H1 (cell line): ENCODE measurements around the gene KCNMA1. TPM values are rescaled to one million over a fixed set of nuclear protein-coding genes. Genes with fewer than 3 reads are reported as not detected.

Experiments used
- CTCF ChIA-PET: fragments of 300-600 bp; sonication (Branson Sonifier 250); formaldehyde crosslinking; loops from one replicate; lab custom pipeline; 2021; ENCODE audit not compliant: partially characterized antibody; lab: Charles Lee
- POLR2A ChIA-PET: fragments of 300-600 bp; sonication (Branson Sonifier 250); formaldehyde crosslinking; loops from one replicate; lab custom pipeline; 2021; ENCODE audit warnings: inconsistent platforms; ENCODE audit not compliant: partially characterized antibody; lab: Charles Lee
- DNase-seq, 2 experiments: peaks; one replicate each; pipeline versions ENCODE4 v3.0.0 to v3.0.0-alpha.2; 2010 to 2022; ENCODE audit warnings: low spot score in 2 of 2, low read depth in 1 of 2, mixed read lengths in 1 of 2
- FAIRE-seq: peaks from 2 replicates; lab custom pipeline; 2011; peaks lifted over from hg19 to GRCh38; lab: Jason Lieb, UNC
- H2AFZ ChIP-seq: 2 replicates; pipeline ENCODE4 v1.8.1; 2012; ENCODE audit warnings: low read length, inconsistent platforms
- H2AK5ac ChIP-seq: 2 replicates; pipeline ENCODE4 v1.6.1; 2013; ENCODE audit warnings: low read depth, low read length
- H2BK120ac ChIP-seq: replicated peaks from 2 replicates; pipeline ENCODE3; 2013; ENCODE audit warnings: low read depth, low read length, inconsistent platforms
- H2BK12ac ChIP-seq: 2 replicates; pipeline ENCODE4 v1.6.1; 2013; ENCODE audit warnings: low read depth, low read length
- H2BK15ac ChIP-seq: 2 replicates; pipeline ENCODE4 v1.6.1; 2013; ENCODE audit warnings: low read length
- H2BK20ac ChIP-seq: 2 replicates; pipeline ENCODE4 v1.6.1; 2013; ENCODE audit warnings: low read length
- H2BK5ac ChIP-seq: 2 replicates; pipeline ENCODE4 v1.6.1; 2013; ENCODE audit warnings: low read depth, low read length
- H3K14ac ChIP-seq: 2 replicates; pipeline ENCODE4 v1.6.1; 2013; ENCODE audit warnings: inconsistent platforms; ENCODE audit not compliant: insufficient read length
- H3K18ac ChIP-seq: 2 replicates; pipeline ENCODE4 v1.6.1; 2013; ENCODE audit warnings: low read length; ENCODE audit errors: extremely low read depth
- H3K23ac ChIP-seq: 2 replicates; pipeline ENCODE4 v1.6.1; 2013; ENCODE audit warnings: inconsistent platforms; ENCODE audit not compliant: insufficient read length
- H3K23me2 ChIP-seq: 2 replicates; pipeline ENCODE4 v1.6.1; 2013; ENCODE audit warnings: low read depth, low read length
- H3K27ac ChIP-seq: 2 replicates; pipeline ENCODE4 v1.6.1; 2011; ENCODE audit warnings: low read depth, low read length, inconsistent platforms
- H3K27me3 ChIP-seq, 4 experiments: replicated peaks in 1 of 4; 1 replicate in 1 of 4; 2 replicates in 3 of 4; pipeline versions ENCODE4 v1.6.1 to v1.8.1; 2011 to 2013; ENCODE audit warnings: low read length in 3 of 4, mild to moderate bottlenecking in 3 of 4, inconsistent platforms in 2 of 4, mixed read lengths in 2 of 4, moderate library complexity in 1 of 4; ENCODE audit not compliant: control insufficient read depth in 3 of 4, insufficient read depth in 3 of 4; ENCODE audit errors: extremely low read depth in 1 of 4
- H3K36me3 ChIP-seq, 4 experiments: 2 replicates each; pipeline versions ENCODE4 v1.6.1 to v1.8.1; 2011 to 2013; ENCODE audit warnings: mild to moderate bottlenecking in 4 of 4, low read length in 3 of 4, moderate library complexity in 2 of 4, control low read depth in 1 of 4, inconsistent platforms in 1 of 4; ENCODE audit not compliant: insufficient read depth in 4 of 4, control insufficient read depth in 2 of 4
- H3K4ac ChIP-seq: replicated peaks from 2 replicates; pipeline ENCODE3; 2013; ENCODE audit warnings: low read length, low read depth, mixed read lengths, inconsistent platforms; ENCODE audit not compliant: insufficient read length
- H3K4me1 ChIP-seq, 4 experiments: replicated peaks in 1 of 4; 1 replicate in 1 of 4; 2 replicates in 3 of 4; pipeline versions ENCODE4 v1.6.1 to v1.8.1; 2011 to 2013; ENCODE audit warnings: low read length in 3 of 4, inconsistent platforms in 2 of 4, mixed read lengths in 1 of 4; ENCODE audit not compliant: insufficient read depth in 4 of 4, control insufficient read depth in 3 of 4
- H3K4me2 ChIP-seq, 2 experiments: 2 replicates each; pipeline versions ENCODE4 v1.6.1 to v1.8.1; 2011 to 2013; ENCODE audit warnings: low read depth in 2 of 2, low read length in 2 of 2, control low read depth in 1 of 2, inconsistent platforms in 1 of 2, mild to moderate bottlenecking in 1 of 2; ENCODE audit not compliant: insufficient read depth in 1 of 2
- H3K4me3 ChIP-seq, 4 experiments: fragments of 200-600, 300-600 bp in 1 of 4; sonication (generic), shearing (Covaris generic), sonication (Bioruptor Twin) in 1 of 4; 2 replicates each; pipeline versions ENCODE4 v1.5.1 to v1.8.1; 2011 to 2016; ENCODE audit warnings: low read length in 4 of 4, low read depth in 3 of 4, control low read depth in 2 of 4, inconsistent platforms in 2 of 4, mild to moderate bottlenecking in 2 of 4, mixed read lengths in 1 of 4, moderate library complexity in 1 of 4; ENCODE audit not compliant: insufficient read depth in 2 of 4; ENCODE audit errors: extremely low read depth in 1 of 4
- H3K56ac ChIP-seq: replicated peaks from 2 replicates; pipeline ENCODE3; 2013; ENCODE audit warnings: low read depth, mild to moderate bottlenecking, mixed read lengths, low read length, inconsistent platforms; ENCODE audit not compliant: insufficient read length
- H3K79me1 ChIP-seq: 2 replicates; pipeline ENCODE4 v1.6.1; 2013; ENCODE audit warnings: low read depth, low read length, control low read depth
- H3K79me2 ChIP-seq, 2 experiments: 2 replicates each; pipeline versions ENCODE4 v1.6.1 to v1.8.1; 2012 to 2013; ENCODE audit warnings: low read length in 2 of 2, mild to moderate bottlenecking in 2 of 2, inconsistent platforms in 1 of 2; ENCODE audit not compliant: insufficient read depth in 2 of 2, control insufficient read depth in 1 of 2
- H3K9ac ChIP-seq, 4 experiments: replicated peaks in 1 of 4; 1 replicate in 1 of 4; 2 replicates in 3 of 4; pipeline versions ENCODE4 v1.6.1 to v1.8.1; 2011 to 2013; ENCODE audit warnings: low read depth in 3 of 4, low read length in 3 of 4, control low read depth in 2 of 4, mild to moderate bottlenecking in 2 of 4, moderate library complexity in 2 of 4, inconsistent platforms in 1 of 4; ENCODE audit errors: extremely low read depth in 1 of 4
- H3K9me3 ChIP-seq, 2 experiments: 2 replicates each; pipeline versions ENCODE4 v1.6.1 to v1.8.1; 2012 to 2013; ENCODE audit warnings: mild to moderate bottlenecking in 2 of 2, moderate library complexity in 2 of 2, control low read depth in 1 of 2, inconsistent platforms in 1 of 2, low read depth in 1 of 2, low read length in 1 of 2, mixed read lengths in 1 of 2; ENCODE audit not compliant: insufficient read depth in 2 of 2
- H4K20me1 ChIP-seq, 2 experiments: replicated peaks in 1 of 2; 2 replicates each; pipeline versions ENCODE3 to v1.8.1; 2011 to 2013; ENCODE audit warnings: inconsistent platforms in 2 of 2, low read length in 2 of 2, mild to moderate bottlenecking in 1 of 2; ENCODE audit not compliant: insufficient read depth in 2 of 2, control insufficient read depth in 1 of 2
- H4K5ac ChIP-seq: 2 replicates; pipeline ENCODE4 v1.6.1; 2013; ENCODE audit warnings: low read length, low read depth, mixed read lengths, inconsistent platforms; ENCODE audit not compliant: insufficient read length
- H4K8ac ChIP-seq: 2 replicates; pipeline ENCODE4 v1.8.0; 2013; ENCODE audit warnings: mild to moderate bottlenecking, moderate library complexity, low read length, inconsistent platforms; ENCODE audit not compliant: insufficient read depth; ENCODE audit errors: extremely low read depth
- H4K91ac ChIP-seq: replicated peaks from 2 replicates; pipeline ENCODE3; 2013; ENCODE audit warnings: low read length, mixed read lengths, inconsistent platforms; ENCODE audit not compliant: insufficient read length
- ASH2L ChIP-seq: fragments of 200-600, 300-600 bp; sonication (generic); IDR thresholded peaks from one replicate; pipeline ENCODE4 v1.7.1; 2017; ENCODE audit warnings: low read length
- BACH1 ChIP-seq: IDR thresholded peaks from 2 replicates; pipeline ENCODE4 v1.6.1; 2012; ENCODE audit warnings: low read length, improper control_type of control experiment
- CBX5 ChIP-seq: fragments of 300-800, 300-1000 bp; sonication (generic); IDR thresholded peaks from 2 replicates; pipeline ENCODE4 v1.7.1; 2016; ENCODE audit warnings: antibody characterized with exemption, low read length, low read depth
- CTBP2 ChIP-seq: IDR thresholded peaks from 2 replicates; pipeline ENCODE4 v1.7.0; 2011; ENCODE audit warnings: borderline replicate concordance, mild to moderate bottlenecking, moderate library complexity, mixed read lengths, low read length; ENCODE audit not compliant: insufficient read depth, insufficient read length
- EGR1 ChIP-seq: IDR thresholded peaks from 2 replicates; pipeline ENCODE4 v1.6.1; 2011; ENCODE audit warnings: low read depth, low read length, borderline replicate concordance
- EP300 ChIP-seq, 2 experiments: IDR thresholded peaks; 1 replicate in 1 of 2; 2 replicates in 1 of 2; pipeline ENCODE4 v1.6.1; 2011 to 2012; ENCODE audit warnings: low read depth in 2 of 2, low read length in 2 of 2, mild to moderate bottlenecking in 2 of 2, borderline replicate concordance in 1 of 2, inconsistent platforms in 1 of 2, moderate library complexity in 1 of 2
- EZH2 ChIP-seq: fragments of 200-600 bp; sonication (generic); IDR thresholded peaks from 2 replicates; pipeline ENCODE4 v1.7.1; 2012; ENCODE audit warnings: low read depth, mild to moderate bottlenecking, moderate library complexity, low read length, inconsistent platforms; ENCODE audit not compliant: severe bottlenecking
- FOSL1 ChIP-seq: IDR thresholded peaks from 2 replicates; pipeline ENCODE4 v1.6.1; 2011; ENCODE audit warnings: mild to moderate bottlenecking, low read depth, low read length, moderate library complexity; ENCODE audit not compliant: insufficient read depth
- NRF1 ChIP-seq: IDR thresholded peaks from 2 replicates; pipeline ENCODE4 v1.6.1; 2011; ENCODE audit warnings: mild to moderate bottlenecking, low read depth, low read length, improper control_type of control experiment
- RBBP5 ChIP-seq: IDR thresholded peaks from 2 replicates; pipeline ENCODE4 v1.7.1; 2012; ENCODE audit warnings: low read depth, mild to moderate bottlenecking, inconsistent platforms, low read length, moderate library complexity, borderline replicate concordance
- RFX5 ChIP-seq: IDR thresholded peaks from 2 replicates; pipeline ENCODE4 v1.6.1; 2011; ENCODE audit warnings: low read depth, low read length, improper control_type of control experiment, borderline replicate concordance
- SIN3A ChIP-seq, 2 experiments: IDR thresholded peaks in 1 of 2; conservative IDR thresholded peaks in 1 of 2; 2 replicates each; pipeline ENCODE4 v1.6.1; 2011 to 2012; ENCODE audit warnings: low read length in 2 of 2, improper control_type of control experiment in 1 of 2, low read depth in 1 of 2, mild to moderate bottlenecking in 1 of 2
- SIX5 ChIP-seq: IDR thresholded peaks from 2 replicates; pipeline ENCODE4 v1.6.1; 2011; ENCODE audit warnings: mild to moderate bottlenecking, low read depth, low read length
- SUZ12 ChIP-seq: fragments of 200-600 bp; sonication (generic); IDR thresholded peaks from 2 replicates; pipeline ENCODE4 v1.6.1; 2012; ENCODE audit warnings: mild to moderate bottlenecking, inconsistent platforms, low read length, moderate library complexity, mixed read lengths
- TBP ChIP-seq: IDR thresholded peaks from 2 replicates; pipeline ENCODE4 v1.6.1; 2011; ENCODE audit warnings: low read depth, low read length, improper control_type of control experiment
- TEAD4 ChIP-seq: IDR thresholded peaks from 2 replicates; pipeline ENCODE4 v1.6.1; 2012; ENCODE audit warnings: low read depth, low read length, inconsistent platforms, mixed read lengths
- polyA plus RNA-seq, 7 experiments: library from polyadenylated mRNA; depleted of rRNA in 3 of 7; stranded (reverse) in 5 of 7; unstranded in 2 of 7; fragments of >200 nt in 5 of 7; fragments of 200-250 nt in 2 of 7; gene quantifications; 1 replicate in 5 of 7; 2 replicates in 1 of 7; 4 replicates in 1 of 7; pipeline versions ENCODE4 v1.2.1 to v1.2.3, GENCODE V29; 2011 to 2013; ENCODE audit warnings: missing spikeins in 2 of 7, mixed read lengths in 2 of 7
- total RNA-seq: library from RNA; stranded (reverse); fragmentation: NEBNext Ultra II Directional; extraction: Animal tissue kit (Norgen Biotek cat#: 25700); gene quantifications from 2 replicates; pipeline ENCODE4 v1.2.1, GENCODE V29; 2021

KCNMA1 gene
- total and polyA plus RNA-seq, 2 of the 8 experiments (the other 6 are each of a cell fraction or from before 2014, with no cell fraction given) = 10.2 to 11.1 TPM

DNA sequence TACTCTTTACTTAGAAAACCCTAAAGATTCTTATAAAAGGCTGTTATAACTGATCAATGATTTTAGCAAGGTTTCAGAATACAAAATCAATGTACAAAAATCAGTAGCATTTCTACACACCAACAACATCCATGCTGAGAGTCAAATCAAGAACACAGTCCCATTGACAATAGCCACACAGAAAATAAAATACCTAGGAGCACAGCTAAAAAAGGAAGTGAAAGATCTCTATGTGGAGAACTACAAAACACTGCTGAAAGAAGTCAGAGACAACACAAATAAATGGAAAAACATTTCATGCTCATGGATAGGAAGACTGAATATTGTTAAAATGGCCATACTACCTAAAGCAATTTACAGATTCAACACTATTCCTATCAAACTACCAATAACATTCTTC is 427.0 kb downstream of the KCNMA1 start:
- Histone ChIP-seq H2AK5ac (no peak overlapping the region), H3K23me2 (no peaks in the 10 kb centered on the region; the same call in 1 of the 2 replicates), H4K20me1 (no peaks in the 10 kb centered on the region), H3K4me3 (no peak overlapping the region), H3K9ac (no peak overlapping the region), H2BK120ac (no peak overlapping the region), H3K79me2 (no peaks in the 10 kb centered on the region), H3K27ac (no peak overlapping the region), H2BK15ac (no peak overlapping the region), H2BK12ac (no peak overlapping the region), H3K56ac (no peak overlapping the region), H3K4me2 (no peak overlapping the region), H2AFZ (no peak overlapping the region), H3K79me1 (no peaks in the 10 kb centered on the region), H2BK5ac (no peak overlapping the region), H4K91ac (no peak overlapping the region), H3K9me3 (no peaks in the 10 kb centered on the region), H4K5ac (no peak overlapping the region), H3K14ac (no peak overlapping the region), H3K23ac (no peak overlapping the region), H4K8ac (no peak overlapping the region), H3K27me3 (no peaks in the 10 kb centered on the region), H2BK20ac (no peak overlapping the region), H3K4ac (no peak overlapping the region), H3K36me3 (no peaks in the 10 kb centered on the region), H3K4me1 (0 out of 7 replicates have a peak, but pooled peaks cover 0 to 2% (median 0%) of the 10 kb centered on the region in 4 experiments), H3K18ac (no peak overlapping the region)
- ChIA-PET CTCF (no interaction called here), POLR2A (no interaction called here)
- FAIRE-seq (no peak), DNase-seq (no peak)
- TF ChIP-seq CTBP2 (no peak), BACH1 (no peak), NRF1 (no peak), SUZ12 (no peak), RBBP5 (no peak), SIN3A (conservative IDR thresholded peaks at IDR 0.05 in 1 of 2, IDR thresholded peaks at IDR 0.05 in 1 of 2; ENCODE audit: low read depth in 1 of 2, low read length in 2 of 2) (no peak), RFX5 (no peak), SIX5 (no peak), ASH2L (no peak), EZH2 (no peak), TBP (no peak), CBX5 (no peak), EGR1 (no peak), EP300 (IDR thresholded peaks at IDR 0.05; ENCODE audit: borderline replicate concordance in 1 of 2, low read depth in 2 of 2, low read length in 2 of 2) (no peak), FOSL1 (no peak), TEAD4 (no peak)
